AG10803 (cell line): ENCODE measurements around the gene KDM8.

Source experiments
- DNase-seq: peaks from one replicate; pipeline ENCODE4 v3.0.0; 2010; ENCODE audit warnings: low read depth
- H3K4me3 ChIP-seq: 2 replicates; pipeline ENCODE4 v1.5.1; 2011; ENCODE audit warnings: mild to moderate bottlenecking, low read length, control low read depth
- TF ChIP-seq, protein P1 (sequence below): conservative IDR thresholded peaks from 2 replicates; pipeline ENCODE4 v1.5.1; 2011; ENCODE audit warnings: mild to moderate bottlenecking, low read length, control low read depth, inconsistent platforms

Gene KDM8

DNA sequence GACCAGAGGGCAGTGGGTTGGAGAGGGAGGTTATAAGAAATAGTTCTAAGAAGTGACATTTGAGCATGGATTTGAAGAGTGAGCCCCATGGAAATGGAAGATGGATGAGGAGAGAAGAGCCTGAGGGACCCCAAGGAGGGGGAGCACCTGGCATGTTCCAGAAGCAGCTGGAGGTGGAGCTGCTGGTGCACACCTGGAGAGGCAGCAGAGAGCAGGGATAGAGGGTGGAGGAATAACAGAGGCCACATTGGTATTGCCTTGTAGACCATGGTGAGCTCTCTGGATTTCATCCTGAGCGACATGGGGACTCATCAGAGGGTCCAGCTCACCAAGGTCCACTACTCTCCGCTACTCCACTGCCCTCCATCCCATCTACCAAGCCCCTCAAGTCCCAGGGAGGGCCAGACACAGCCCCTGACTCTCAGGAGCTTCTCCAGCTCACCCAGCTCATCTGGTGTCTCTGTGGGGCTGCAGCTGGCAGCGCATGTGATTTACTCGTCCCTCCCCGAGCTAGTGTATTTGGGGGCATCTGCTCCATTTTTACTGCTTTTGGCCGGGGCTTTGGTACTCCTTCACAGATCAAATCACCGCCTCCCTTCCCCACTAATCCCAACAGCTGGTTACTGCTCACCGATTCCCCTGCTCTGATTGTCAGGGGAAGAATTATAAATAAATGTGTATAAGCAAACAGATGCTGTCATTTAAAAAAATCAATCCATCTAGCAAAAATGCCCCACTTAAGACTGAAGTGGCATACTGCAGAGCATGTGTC lies 22.1 kb upstream of the KDM8 start:
- H3K4me3 ChIP-seq: no peak overlapping the region
- no peak for DNase-seq

DNA sequence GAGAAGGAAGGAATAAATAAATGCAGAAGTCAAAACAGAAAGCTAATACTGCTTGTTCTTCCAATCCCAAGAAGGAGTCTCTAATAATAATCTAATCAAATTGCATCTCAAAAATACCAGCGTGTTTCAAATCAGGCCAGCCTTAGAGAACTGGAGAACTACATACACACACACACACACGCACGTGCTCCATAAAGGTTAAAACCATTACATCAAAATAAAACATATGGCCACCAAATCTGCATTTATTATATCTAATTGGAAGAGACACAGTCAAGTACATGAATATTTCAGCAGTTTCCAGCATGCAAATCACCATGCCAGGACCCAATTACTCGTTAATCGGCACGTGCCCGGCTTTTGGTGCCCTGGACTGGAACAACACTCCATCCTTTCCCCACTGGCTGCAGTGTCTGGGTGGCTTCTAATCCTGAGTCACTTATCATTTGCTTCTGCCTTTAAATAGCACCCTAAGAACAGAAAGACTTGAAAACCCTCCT lies 20.4 kb upstream of the KDM8 start:
- DNase-seq: no peak
- TF ChIP-seq, protein P1, sequence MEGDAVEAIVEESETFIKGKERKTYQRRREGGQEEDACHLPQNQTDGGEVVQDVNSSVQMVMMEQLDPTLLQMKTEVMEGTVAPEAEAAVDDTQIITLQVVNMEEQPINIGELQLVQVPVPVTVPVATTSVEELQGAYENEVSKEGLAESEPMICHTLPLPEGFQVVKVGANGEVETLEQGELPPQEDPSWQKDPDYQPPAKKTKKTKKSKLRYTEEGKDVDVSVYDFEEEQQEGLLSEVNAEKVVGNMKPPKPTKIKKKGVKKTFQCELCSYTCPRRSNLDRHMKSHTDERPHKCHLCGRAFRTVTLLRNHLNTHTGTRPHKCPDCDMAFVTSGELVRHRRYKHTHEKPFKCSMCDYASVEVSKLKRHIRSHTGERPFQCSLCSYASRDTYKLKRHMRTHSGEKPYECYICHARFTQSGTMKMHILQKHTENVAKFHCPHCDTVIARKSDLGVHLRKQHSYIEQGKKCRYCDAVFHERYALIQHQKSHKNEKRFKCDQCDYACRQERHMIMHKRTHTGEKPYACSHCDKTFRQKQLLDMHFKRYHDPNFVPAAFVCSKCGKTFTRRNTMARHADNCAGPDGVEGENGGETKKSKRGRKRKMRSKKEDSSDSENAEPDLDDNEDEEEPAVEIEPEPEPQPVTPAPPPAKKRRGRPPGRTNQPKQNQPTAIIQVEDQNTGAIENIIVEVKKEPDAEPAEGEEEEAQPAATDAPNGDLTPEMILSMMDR: no peak
- no peak overlapping the region for H3K4me3 ChIP-seq

More for the DNA sequence above, 22.1 kb upstream of the KDM8 start:
- TF ChIP-seq, protein P1: no peak

DNA sequence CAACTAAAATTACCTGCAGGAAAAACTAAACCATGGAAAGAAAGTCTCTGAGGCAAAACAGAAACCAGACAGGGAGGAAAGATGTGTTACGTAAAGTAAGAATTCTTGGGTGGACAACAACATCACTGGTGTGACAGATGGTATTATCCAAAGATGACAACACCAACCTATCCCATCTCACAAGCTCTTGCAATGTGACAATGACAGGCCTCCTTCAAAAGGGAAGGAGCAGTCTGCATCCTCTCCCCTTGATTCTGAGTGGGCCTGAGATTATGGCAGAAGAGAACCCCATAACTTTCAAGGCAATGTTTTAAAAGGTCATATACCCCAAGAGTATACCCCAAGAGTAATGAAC lies 17.6 kb upstream of the KDM8 start:
- no peak overlapping the region for H3K4me3 ChIP-seq
- TF ChIP-seq, protein P1: no peak
- DNase-seq: no peak

DNA sequence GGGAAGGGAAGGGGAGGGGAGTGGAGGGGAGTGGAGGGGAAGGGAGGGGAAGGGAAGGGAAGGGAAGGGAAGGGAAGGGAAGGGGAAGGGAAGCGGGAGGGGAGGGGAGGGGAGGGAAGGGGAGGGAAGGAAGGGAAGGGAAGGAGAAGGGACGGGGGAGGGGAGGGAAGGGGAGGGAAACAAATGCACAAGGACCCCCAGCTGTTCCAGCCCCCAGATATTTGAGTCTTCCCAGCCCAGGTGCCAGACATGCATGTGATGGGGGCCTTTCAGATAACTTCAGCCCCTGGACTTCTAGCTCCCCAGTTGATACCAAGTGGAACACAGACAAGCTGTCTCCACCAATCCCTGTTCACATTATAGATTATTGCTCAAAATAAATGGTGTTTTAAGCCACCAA lies 14.7 kb upstream of the KDM8 start:
- no peak for DNase-seq
- H3K4me3 ChIP-seq: no peak overlapping the region
- TF ChIP-seq, protein P1: no peak

DNA sequence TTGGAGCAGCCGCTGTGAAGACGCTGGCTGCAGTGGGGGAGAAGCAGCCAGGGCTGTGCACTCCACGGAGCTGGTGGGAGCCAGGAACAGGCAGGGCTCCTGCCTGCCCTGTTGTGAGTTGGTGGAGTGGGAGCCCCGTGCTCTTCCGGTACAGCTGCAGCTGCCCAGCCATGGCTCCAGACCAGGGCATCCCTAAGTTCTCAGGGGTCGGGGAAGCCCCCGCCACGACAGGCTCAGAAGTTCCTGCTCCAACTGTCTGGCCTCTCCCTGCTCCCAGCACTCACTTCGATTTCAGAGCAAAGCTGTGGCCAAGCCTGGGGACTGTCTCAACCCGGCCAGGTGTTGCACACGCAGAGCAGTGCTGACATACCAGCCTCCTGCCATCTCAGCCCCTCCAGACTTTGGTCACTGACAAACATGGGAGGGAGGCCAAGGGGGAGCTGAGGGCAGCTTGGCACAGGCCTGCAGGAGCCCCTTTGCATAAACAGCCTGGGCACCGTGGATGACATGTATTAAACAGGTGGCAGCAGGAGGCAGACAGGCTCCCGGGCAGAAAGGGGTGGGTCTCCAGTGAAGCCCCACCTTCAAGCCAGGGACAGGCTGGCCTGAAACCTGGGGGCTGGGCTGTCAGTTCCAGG lies 13.9 kb upstream of the KDM8 start:
- H3K4me3 ChIP-seq: no peak overlapping the region
- no peak for DNase-seq

DNA sequence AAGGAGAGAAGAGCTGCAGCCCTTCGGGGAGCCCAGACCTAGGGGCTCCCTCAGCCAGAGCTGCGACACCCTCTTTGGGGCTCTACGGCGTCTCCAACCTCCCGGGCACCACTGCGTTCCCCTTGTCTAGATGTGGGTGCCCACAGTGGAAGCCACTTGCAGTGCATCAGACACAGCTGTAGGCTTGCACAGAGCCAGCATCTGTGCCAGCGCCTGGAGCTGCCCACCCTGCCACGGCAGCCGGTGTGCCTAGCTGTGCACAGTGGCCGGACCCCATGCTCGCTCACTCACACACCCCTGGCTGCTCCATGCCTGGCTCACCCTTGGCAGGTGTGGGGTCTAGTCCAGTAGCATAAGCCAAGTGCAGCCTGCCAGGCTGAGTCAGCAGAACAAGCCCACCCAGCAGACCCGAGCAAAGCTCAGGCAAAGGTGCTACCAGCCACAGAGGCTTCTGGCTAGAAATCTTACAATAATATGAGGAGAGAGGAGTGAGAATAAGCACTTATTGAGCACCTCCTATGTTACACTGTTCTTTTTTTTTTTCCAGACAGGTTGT lies 12.9 kb upstream of the KDM8 start:
- DNase-seq: no peak
- TF ChIP-seq, protein P1: no peak

More for the DNA sequence above, 13.9 kb upstream of the KDM8 start:
- TF ChIP-seq, protein P1: no peak

DNA sequence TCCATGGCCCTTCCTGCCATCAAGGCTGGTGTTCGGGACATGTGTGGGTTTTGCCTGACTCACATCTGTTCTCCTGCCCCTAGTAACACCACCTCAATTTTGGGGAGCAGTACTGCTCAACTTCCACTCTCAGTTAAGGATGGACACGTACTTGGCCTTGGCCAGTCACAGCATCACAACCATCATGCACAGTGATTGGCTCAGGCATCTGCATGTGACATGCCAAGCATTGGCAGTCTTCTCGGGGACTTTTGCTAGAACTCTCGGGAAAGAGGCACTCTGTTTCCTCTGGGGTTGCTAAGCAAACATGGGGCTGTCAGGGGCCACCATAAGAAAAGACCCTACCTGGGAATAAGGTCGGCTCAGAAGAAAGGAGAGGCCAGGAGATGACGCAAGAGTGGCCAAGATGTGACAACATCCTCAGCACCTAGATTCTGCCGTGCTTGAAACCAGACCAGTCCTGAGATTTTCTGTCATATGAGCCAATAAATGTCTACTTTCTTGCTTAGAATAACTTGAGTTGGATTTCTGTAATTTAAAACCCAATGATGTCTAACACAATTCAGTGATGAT lies 11.9 kb upstream of the KDM8 start:
- no peak overlapping the region for H3K4me3 ChIP-seq
- DNase-seq: no peak
- TF ChIP-seq, protein P1: no peak

More for the DNA sequence above, 12.9 kb upstream of the KDM8 start:
- no peak overlapping the region for H3K4me3 ChIP-seq
